Prostate gland (tissue), 2 donors: ENCODE results near the gene GORASP1. TPM values are rescaled to one million over a fixed set of nuclear protein-coding genes. Genes with fewer than 3 reads are reported as not detected.

Experiments
- DNase-seq: peaks from one replicate; pipeline ENCODE4 v3.0.0-alpha.2; 2019; ENCODE audit warnings: low spot score
- H3K27ac ChIP-seq, 2 donors: fragments of 200-600 bp; sonication (generic); 2 replicates each; pipeline ENCODE4 v1.5.1; 2017 to 2019
- H3K27me3 ChIP-seq: fragments of 200-600 bp; sonication (generic); replicated peaks from 2 replicates; pipeline ENCODE4 v1.5.1; 2019; ENCODE audit not compliant: insufficient read depth
- H3K36me3 ChIP-seq, 2 donors: fragments of 200-600 bp; sonication (generic); 1 replicate in 1 of 2; 2 replicates in 1 of 2; pipeline versions ENCODE4 v1.5.1 to v1.8.1; 2017 to 2019
- H3K4me1 ChIP-seq: fragments of 200-600 bp; sonication (generic); replicated peaks from 2 replicates; pipeline ENCODE4 v1.5.1; 2019
- H3K4me3 ChIP-seq, 2 donors: fragments of 200-600 bp; sonication (generic); 2 replicates each; pipeline ENCODE4 v1.5.1; 2017 to 2019
- H3K9me3 ChIP-seq: fragments of 200-600 bp; sonication (generic); 2 replicates; pipeline ENCODE4 v1.5.1; 2017
- CTCF ChIP-seq, 4 experiments: fragments of 200-600 bp in 2 of 4; fragments of 450-650 bp in 2 of 4; sonication (generic) in 2 of 4; IDR thresholded peaks; 1 replicate in 3 of 4; 2 replicates in 1 of 4; pipeline ENCODE4 v1.5.1; 2016 to 2019; ENCODE audit warnings: antibody characterized with exemption in 4 of 4, mild to moderate bottlenecking in 2 of 4, moderate library complexity in 2 of 4
- POLR2A ChIP-seq: fragments of 450-650 bp; IDR thresholded peaks from one replicate; pipeline ENCODE4 v1.6.1; 2016; ENCODE audit warnings: antibody characterized with exemption, mild to moderate bottlenecking
- POLR2AphosphoS5 ChIP-seq: sonication (generic); formaldehyde crosslinking; IDR thresholded peaks from one replicate; pipeline ENCODE4 v1.6.1; 2017; ENCODE audit warnings: antibody characterized with exemption
- WGBS: methylation state at CpG from one replicate; pipeline ENCODE4 v1.1.5; 2018; 5-methylcytosine and 5-hydroxymethylcytosine counted together
- intact Hi-C: fragments of 100-400 bp; cut with DNase I; formaldehyde crosslinking; loops from one replicate; pipeline ENCODE4 v1.14.2; 2022
- total RNA-seq, 2 donors: library from RNA; depleted of rRNA; stranded (reverse); fragments of >200 nt; gene quantifications; one replicate each; pipeline ENCODE4 v1.1.0, GENCODE V29; 2016

GORASP1 gene
- total RNA-seq, 2 donors from 2014 or later = 76.5 to 104 TPM

DNA sequence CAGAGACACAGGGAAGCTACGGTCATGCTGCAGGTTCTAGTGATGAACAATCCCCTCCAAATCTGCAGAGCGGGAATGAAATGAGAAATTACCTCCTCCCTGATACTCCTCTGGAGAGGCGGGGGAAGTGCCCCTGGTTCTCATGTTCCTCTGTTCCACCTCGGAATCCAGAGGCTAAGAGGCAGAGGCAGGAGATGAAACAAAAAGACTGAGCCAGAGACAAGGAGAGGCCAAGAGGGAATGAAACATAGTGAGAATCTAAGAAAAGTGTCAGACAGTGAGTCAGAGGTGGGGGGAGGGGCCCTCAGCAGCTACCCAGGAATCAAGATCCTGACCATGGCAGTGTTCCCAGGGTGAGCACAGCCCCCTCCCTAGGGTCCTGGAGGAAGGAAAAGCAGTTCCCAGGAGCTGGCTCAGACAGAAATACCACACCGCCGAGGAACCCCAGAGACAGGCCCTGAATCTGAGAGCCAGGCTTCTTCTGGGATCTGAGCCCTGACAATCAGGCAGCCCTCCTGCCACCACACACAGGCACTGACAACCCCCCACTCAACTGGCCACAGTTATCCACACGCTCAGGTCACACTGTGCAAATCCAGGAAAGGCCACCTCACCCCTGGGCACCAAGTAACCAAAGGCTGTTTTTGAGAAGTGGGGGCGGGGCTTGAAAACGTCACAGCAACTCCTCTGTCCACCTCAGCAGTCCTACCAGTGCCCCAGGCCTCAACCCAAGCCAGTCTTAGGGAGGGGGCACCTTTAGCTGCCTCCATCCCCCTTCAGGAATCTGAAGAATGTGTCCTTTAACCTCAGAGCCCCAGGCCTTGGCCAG lies 43.6 kb upstream of the GORASP1 start:
- Histone ChIP-seq H3K27me3 (no peaks in the 10 kb centered on the region), H3K27ac (peak overlapping the region; percentile 100), H3K4me3 (peak overlapping the region; percentile 97 to 100), H3K9me3 (no peaks in the 10 kb centered on the region), H3K36me3 (no peaks in the 10 kb centered on the region), H3K4me1 (peaks cover 35% of the 10 kb centered on the region)
- TF ChIP-seq CTCF (IDR thresholded peaks at IDR 0.05) (no peak), POLR2A (peak; percentile 31)
- 24% methylated on average over 9 of the region's 9 CpGs for WGBS
- intact Hi-C loops = no loop called here
- peak; percentile 71 for DNase-seq

DNA sequence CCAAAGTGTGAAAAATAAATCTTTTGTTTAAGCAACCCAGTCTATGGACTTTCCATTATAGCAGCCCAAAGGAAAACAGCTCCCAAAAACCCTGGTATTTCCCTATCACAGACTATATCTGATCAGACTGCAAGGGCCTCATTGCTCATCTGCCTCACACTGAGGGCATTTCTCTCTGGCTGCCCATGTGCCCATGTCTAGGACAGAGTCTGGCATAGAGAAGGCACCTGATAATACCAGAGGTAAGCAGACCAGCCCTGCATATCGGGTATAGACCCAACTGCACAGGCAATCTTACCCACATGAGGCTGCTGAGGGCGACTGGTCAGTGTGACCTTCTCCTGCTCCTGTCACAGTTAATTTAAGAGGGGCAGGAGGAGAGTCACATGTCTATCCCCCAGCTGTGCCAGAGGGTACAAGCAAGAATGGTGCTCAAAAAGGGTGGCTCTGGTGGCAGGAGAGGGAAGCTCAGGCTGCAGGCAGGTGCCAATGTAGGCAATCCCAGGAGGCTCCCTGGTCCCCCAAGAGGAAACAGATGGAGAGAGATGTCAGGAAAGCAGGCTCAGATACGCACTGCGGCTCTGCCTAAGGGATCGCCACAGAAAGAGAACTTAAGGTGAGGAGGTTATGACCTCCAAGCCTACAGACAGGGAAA lies 42.8 kb upstream of the GORASP1 start:
- Histone ChIP-seq H3K27ac (peak overlapping the region; percentile 100), H3K4me1 (peaks cover 35% of the 10 kb centered on the region), H3K27me3 (no peaks in the 10 kb centered on the region), H3K4me3 (peak overlapping the region; percentile 97 to 100), H3K9me3 (no peaks in the 10 kb centered on the region), H3K36me3 (no peaks in the 10 kb centered on the region)
- DNase-seq = no peak
- WGBS = 53% methylated on average over 5 of the region's 5 CpGs
- TF ChIP-seq POLR2AphosphoS5 = no peak
- TF ChIP-seq CTCF (IDR thresholded peaks at IDR 0.05) = peak in 1 of 4 experiments; percentile 18
- no peak for TF ChIP-seq POLR2A
- intact Hi-C loops = no loop called here

DNA sequence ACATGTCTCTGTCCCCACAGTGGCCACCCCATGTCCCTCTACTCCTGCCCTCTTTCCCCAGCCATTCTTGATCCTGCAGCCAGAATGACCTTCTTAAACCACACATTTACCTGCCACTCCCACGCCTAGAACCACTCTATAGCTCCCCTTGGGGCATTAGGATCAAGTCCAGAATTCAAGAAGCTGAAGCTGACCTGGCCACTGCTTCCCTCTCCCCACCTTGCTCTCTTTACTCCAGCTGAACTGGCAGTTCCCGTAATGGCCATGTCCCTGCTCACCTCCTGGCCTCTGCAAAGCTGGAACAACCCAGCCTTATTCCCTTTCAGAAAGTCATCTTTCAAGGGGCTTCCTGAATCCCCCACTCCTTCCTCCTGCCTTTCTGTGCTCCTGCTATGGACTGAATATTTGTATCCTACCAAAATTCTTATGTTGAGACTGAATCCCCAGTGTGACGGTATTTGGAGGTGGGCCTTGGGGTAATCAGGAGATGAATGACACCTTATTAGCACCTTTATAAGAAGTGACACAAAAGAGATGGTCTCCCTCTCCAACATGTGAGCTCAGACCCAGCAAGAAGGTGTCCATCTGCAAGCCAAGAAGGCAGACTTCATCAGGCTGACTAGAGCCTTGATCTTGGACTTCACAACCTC lies 42.2 kb upstream of the GORASP1 start:
- H3K4me3 ChIP-seq = no peak overlapping the region
- no peaks in the 10 kb centered on the region for H3K9me3 ChIP-seq
- peaks cover 0 to 3% of the 10 kb centered on the region in 2 donors for H3K36me3 ChIP-seq
- no peak for TF ChIP-seq POLR2AphosphoS5
- TF ChIP-seq CTCF (IDR thresholded peaks at IDR 0.05) = no peak
- TF ChIP-seq POLR2A = no peak
- H3K27me3 ChIP-seq = no peaks in the 10 kb centered on the region
- peaks cover 35% of the 10 kb centered on the region for H3K4me1 ChIP-seq
- intact Hi-C loops = no loop called here
- peak overlapping the region; percentile 100 for H3K27ac ChIP-seq
- WGBS = 67% methylated on average over 3 of the region's 3 CpGs
- no peak for DNase-seq

DNA sequence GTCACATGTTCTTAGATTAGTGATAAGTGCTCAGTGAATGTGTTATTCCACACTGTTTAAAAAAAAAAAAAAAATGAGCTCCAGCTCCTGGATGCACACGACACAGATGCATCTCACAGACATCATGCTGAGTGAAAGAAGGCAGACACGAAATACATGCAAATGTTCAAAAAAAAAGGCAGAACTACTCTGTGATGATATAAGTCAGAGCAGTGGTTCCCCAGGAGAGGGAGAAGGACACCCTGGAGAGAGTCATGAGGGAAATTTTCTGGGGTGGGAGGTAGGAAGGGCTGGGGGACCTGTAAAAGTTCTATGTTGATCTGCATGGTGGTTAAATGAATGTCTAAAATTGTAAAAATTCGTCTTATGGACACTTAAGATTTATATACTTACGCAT lies 41.6 kb upstream of the GORASP1 start:
- TF ChIP-seq POLR2A (no peak), POLR2AphosphoS5 (no peak), CTCF (IDR thresholded peaks at IDR 0.05) (no peak)
- Histone ChIP-seq H3K27me3 (no peaks in the 10 kb centered on the region), H3K36me3 (peaks cover 2 to 8% of the 10 kb centered on the region in 2 donors), H3K4me3 (no peak overlapping the region), H3K9me3 (no peaks in the 10 kb centered on the region), H3K4me1 (peaks cover 35% of the 10 kb centered on the region), H3K27ac (peak overlapping the region; percentile 93 to 100)
- WGBS = 45% methylated on average over 4 of the region's 4 CpGs
- DNase-seq = no peak
- intact Hi-C loops = no loop called here
